Fibroblast of lung (primary cell): ENCODE results near the gene TBC1D22A.

Source experiments
- CTCF ChIP-seq, 2 donors: IDR thresholded peaks in 1 of 2; conservative IDR thresholded peaks in 1 of 2; 1 replicate in 1 of 2; 2 replicates in 1 of 2; pipeline ENCODE4 v1.5.1; 2011 to 2012; ENCODE audit warnings: low read length in 2 of 2, control low read depth in 1 of 2, inconsistent platforms in 1 of 2, low read depth in 1 of 2, mild to moderate bottlenecking in 1 of 2
- EZH2 ChIP-seq: IDR thresholded peaks from 2 replicates; pipeline ENCODE4 v1.5.1; 2012; ENCODE audit warnings: low read length, control low read depth, mild to moderate bottlenecking; ENCODE audit errors: missing control alignments

DNA sequence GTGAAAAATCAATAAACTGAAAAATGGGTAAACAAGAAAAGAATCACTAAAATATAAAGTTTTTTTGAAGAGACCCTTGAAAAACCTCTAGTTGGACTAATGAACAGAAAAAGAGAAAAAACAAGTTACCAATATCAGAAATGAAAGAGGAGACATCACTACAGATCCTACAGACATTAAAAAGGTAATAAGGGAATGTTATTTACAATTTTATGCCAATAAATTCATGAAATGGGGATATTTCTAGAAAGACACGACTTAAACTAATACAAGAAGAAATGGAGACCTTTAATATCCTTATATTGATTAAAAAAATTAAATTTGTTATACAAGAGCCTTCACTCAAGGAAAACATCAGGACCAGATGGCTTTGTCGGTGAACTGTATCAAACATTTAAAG, 109.4 kb downstream of the TBC1D22A start:
- TF ChIP-seq CTCF (conservative IDR thresholded peaks at IDR 0.05 in 1 of 2, IDR thresholded peaks at IDR 0.05 in 1 of 2; ENCODE audit: low read depth in 1 of 2, low read length in 2 of 2), result no peak
- TF ChIP-seq EZH2, result no peak
